Heart left ventricle (tissue), 13 donors: ENCODE measurements around the gene CELSR3.

Experiments used
- CTCF ChIP-seq, 12 donors: fragments of 200-600 bp; sonication (generic) in 4 of 12; IDR thresholded peaks; one replicate each; pipeline versions ENCODE4 v1.5.0 to v1.8.0; 2018 to 2022; ENCODE audit warnings: antibody characterized with exemption in 12 of 12, mild to moderate bottlenecking in 5 of 12
- POLR2A ChIP-seq, 2 donors: fragments of 450-650 bp; IDR thresholded peaks; one replicate each; pipeline ENCODE4 v1.6.1; 2017; ENCODE audit warnings: antibody characterized with exemption in 2 of 2, mild to moderate bottlenecking in 2 of 2, moderate library complexity in 2 of 2
- donor health status: ischemic (EF 13 %, LVEDD 7.1; RV severe dilation, severe dysfunction).
- donor health status: DM: no; HTN: yes; CAD: no.
- donor health status: DM: no; HTN: no; CAD: no.
- donor health status: ischemic (EF 25% LVEDD 6.9; RV normal size, moderate dysfunction).
- donor health status: ischemic (EF 25% LVEDD 5.7; RV mildly dilated, moderate dysfunction).
- donor health status: ischemic (EF 35%, LVEDD 5.7; RV mildly dilated, moderate dysfunction).
- donor health status: nonischemic (EF 11% LVEDD 7.7; RV severe dilation, severe dysfunction).
- donor health status: DM: yes; HTN: yes; CAD: no.
- donor health status: PGD.
- donor health status: ischemic (EF 29% LVEDD 5.4; RV normal size, mild dysfunction).
- donor health status: nonischemic (EF 23%, LVEDD 6.1; RV moderate dilation, normal function).

GRCh38 chr3:48695393-48695753 lies 32.7 kb upstream of the CELSR3 start:
- TF ChIP-seq POLR2A (IDR thresholded peaks at IDR 0.05) (no peak), CTCF (IDR thresholded peaks at IDR 0.05) (no peak)
